Activated CD8-positive, alpha-beta T cell treated with anti-CD3 and anti-CD28 coated beads, Interleukin-2, amount 10 ng/mL, durations not matched to agents 7 days and 5 days (primary cell): ENCODE measurements around the gene PLEKHN1. TPM values are rescaled to one million over a fixed set of nuclear protein-coding genes. Genes with fewer than 3 reads are reported as not detected.
"Not testable (repeated sequence)": the region's sequence is repeated elsewhere in the genome, so short reads cannot be mapped to it uniquely, and the experiment has no call there.

Source experiments
- ATAC-seq: fragments of 150-1000 bp; cut with Tn5 transposase; one replicate; pipeline ENCODE4 v1.10.0; 2021; ENCODE audit warnings: moderate library complexity
- CTCF ChIA-PET: fragments of 350-600 bp; sonication (Branson Sonifier 250); formaldehyde crosslinking; loops from one replicate; lab custom pipeline; 2021; ENCODE audit warnings: antibody characterized with exemption; lab: Charles Lee
- POLR2A ChIA-PET: fragments of 350-600 bp; sonication (Branson Sonifier 250); formaldehyde crosslinking; loops from one replicate; lab custom pipeline; 2021; ENCODE audit warnings: antibody characterized with exemption; lab: Charles Lee
- DNase-seq: peaks from one replicate; pipeline ENCODE4 v3.0.0-alpha.2; 2020
- H3K27ac Mint-ChIP-seq: one replicate; pipeline ENCODE4 v1.8.0; 2021; ENCODE audit warnings: mild to moderate bottlenecking, mixed read lengths
- H3K27me3 Mint-ChIP-seq: one replicate; pipeline ENCODE4 v1.8.0; 2021; ENCODE audit warnings: low read depth, mixed read lengths
- H3K36me3 Mint-ChIP-seq: one replicate; pipeline ENCODE4 v1.8.0; 2021; ENCODE audit warnings: low read depth, mixed read lengths
- H3K4me1 Mint-ChIP-seq: one replicate; pipeline ENCODE4 v1.8.0; 2021; ENCODE audit warnings: low read depth, mixed read lengths
- H3K4me3 Mint-ChIP-seq: one replicate; pipeline ENCODE4 v1.8.0; 2021; ENCODE audit warnings: mild to moderate bottlenecking, mixed read lengths
- H3K9me3 Mint-ChIP-seq: one replicate; pipeline ENCODE4 v1.8.0; 2022; ENCODE audit warnings: mixed read lengths; ENCODE audit not compliant: insufficient read depth
- total RNA-seq, 2 experiments: library from RNA; stranded (reverse); gene quantifications; one replicate each; pipeline ENCODE4 v1.2.3, GENCODE V29; 2021

The PLEKHN1 gene
- total RNA-seq, 2 experiments from 2014 or later = 1.7 to 2.2 TPM

GRCh38 chr1:984476-984814 is 18.2 kb downstream of the PLEKHN1 start:
- DNase-seq (no peak), ATAC-seq (no peak)
- Mint-ChIP-seq H3K27ac (no peak overlapping the region), H3K4me3 (no peak overlapping the region), H3K27me3 (peaks cover 27% of the 10 kb centered on the region), H3K9me3 (no peaks in the 10 kb centered on the region), H3K36me3 (no peaks in the 10 kb centered on the region), H3K4me1 (no peaks in the 10 kb centered on the region)
- ChIA-PET POLR2A (no interaction called here), CTCF (interaction anchor here (0.5 to 4.1 kb wide), 20 partner anchors 9 to 266 kb away, joined by 3 to 37 read pairs (median 4); partner anchors contain the start of genes HES4, ISG15 and PLEKHN1)

- no peaks in the 10 kb centered on the region for H3K4me1 Mint-ChIP-seq
- ChIA-PET CTCF (interaction anchor here (0.9 to 4.1 kb wide), 13 partner anchors 9 to 131 kb away, joined by 3 to 37 read pairs (median 5); partner anchors contain the start of genes HES4, ISG15 and PLEKHN1), POLR2A (no interaction called here)
Observed at GRCh38 chr1:985126-985525, 18.8 kb downstream of the PLEKHN1 start.

DNA sequence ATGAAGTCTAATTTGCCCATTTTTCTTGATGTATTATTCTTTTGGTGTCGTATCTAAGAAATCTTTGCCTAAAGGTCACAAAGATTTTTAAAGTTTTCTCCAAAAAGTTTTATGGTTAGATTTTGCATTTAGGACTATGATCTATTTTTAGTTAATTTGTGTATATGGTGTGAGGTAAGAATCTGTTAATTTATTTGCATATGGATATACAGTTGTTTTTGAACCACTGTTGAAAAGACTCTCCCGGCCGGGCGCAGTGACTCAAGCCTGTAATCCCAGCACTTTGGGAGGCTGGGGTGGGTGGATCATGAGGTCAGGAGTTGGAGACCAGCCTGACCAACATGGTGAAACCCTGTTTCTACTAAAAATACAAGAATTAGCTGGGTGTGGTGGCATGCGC is 21.8 kb downstream of the PLEKHN1 start:
- H3K36me3 Mint-ChIP-seq, H3K4me3 Mint-ChIP-seq, H3K9me3 Mint-ChIP-seq, DNase-seq, ATAC-seq, H3K27ac Mint-ChIP-seq, POLR2A ChIA-PET: not testable (repeated sequence)
- Mint-ChIP-seq H3K4me1 (peaks cover 13% of the 10 kb centered on the region), H3K27me3 (peaks cover 40% of the 10 kb centered on the region)
- CTCF ChIA-PET = interaction anchor here (2.0 kb wide), 1 partner anchor 12 kb away, joined by 5 read pairs; no protein-coding TSS in a partner anchor

More at GRCh38 chr1:985126-985525, 18.8 kb downstream of the PLEKHN1 start:
- DNase-seq (no peak), ATAC-seq (no peak)
- Mint-ChIP-seq H3K27me3 (peaks cover 32% of the 10 kb centered on the region), H3K27ac (no peak overlapping the region), H3K36me3 (no peaks in the 10 kb centered on the region), H3K4me3 (no peak overlapping the region), H3K9me3 (no peaks in the 10 kb centered on the region)

DNA sequence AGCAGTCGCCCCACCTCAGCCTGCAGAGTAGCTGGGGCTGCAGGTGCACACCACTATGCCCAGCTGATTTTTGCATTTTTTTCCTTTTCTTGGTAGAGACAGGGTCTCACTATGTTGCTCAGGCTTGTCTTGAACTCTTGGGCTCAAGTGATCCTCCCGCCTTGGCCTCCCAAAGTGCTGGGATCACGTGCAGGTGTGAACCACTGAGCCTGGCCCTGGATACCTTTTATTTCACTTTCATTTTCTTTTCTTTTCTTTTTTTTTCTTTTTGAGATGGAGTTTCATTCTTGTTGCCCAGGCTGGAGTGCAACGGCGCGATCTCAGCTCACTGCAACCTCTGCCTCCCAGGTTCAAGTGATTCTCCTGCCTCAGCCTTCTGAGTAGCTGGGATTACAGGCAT is 25.0 kb downstream of the PLEKHN1 start:
- H3K36me3 Mint-ChIP-seq, DNase-seq, ATAC-seq, H3K9me3 Mint-ChIP-seq, H3K27ac Mint-ChIP-seq, POLR2A ChIA-PET, H3K4me3 Mint-ChIP-seq: not testable (repeated sequence)
- Mint-ChIP-seq H3K27me3 (peaks cover 46% of the 10 kb centered on the region), H3K4me1 (peaks cover 17% of the 10 kb centered on the region)
- CTCF ChIA-PET = interaction anchor here (1.0 to 4.7 kb wide), 4 partner anchors 7 to 72 kb away, joined by 3 to 37 read pairs (median 14); no protein-coding TSS in a partner anchor

- Mint-ChIP-seq H3K4me1 (peaks cover 17% of the 10 kb centered on the region), H3K36me3 (peaks cover 4% of the 10 kb centered on the region), H3K9me3 (peaks cover 8% of the 10 kb centered on the region), H3K27ac (no peak overlapping the region), H3K27me3 (peaks cover 42% of the 10 kb centered on the region), H3K4me3 (no peak overlapping the region)
- ChIA-PET CTCF (interaction anchor here (0.8 to 4.7 kb wide), 5 partner anchors 8 to 71 kb away, joined by 3 to 37 read pairs (median 11); no protein-coding TSS in a partner anchor), POLR2A (no interaction called here)
- no peak for DNase-seq
- no peak for ATAC-seq
Observed at GRCh38 chr1:991895-992294, 25.6 kb downstream of the PLEKHN1 start.

GRCh38 chr1:992362-992761 is 26.1 kb downstream of the PLEKHN1 start:
- Mint-ChIP-seq H3K9me3 (peaks cover 8% of the 10 kb centered on the region), H3K4me3 (no peak overlapping the region), H3K27ac (no peak overlapping the region), H3K36me3 (peaks cover 4% of the 10 kb centered on the region), H3K27me3 (peaks cover 46% of the 10 kb centered on the region), H3K4me1 (peaks cover 20% of the 10 kb centered on the region)
- DNase-seq (no peak), ATAC-seq (no peak)
- POLR2A ChIA-PET = no interaction called here
- CTCF ChIA-PET = interaction anchor here (0.8 to 4.7 kb wide), 5 partner anchors 8 to 71 kb away, joined by 3 to 37 read pairs (median 11); no protein-coding TSS in a partner anchor

GRCh38 chr1:993379-993995 is 27.2 kb downstream of the PLEKHN1 start:
- Mint-ChIP-seq H3K27ac (no peak overlapping the region), H3K27me3 (peaks cover 44% of the 10 kb centered on the region), H3K36me3 (peaks cover 4% of the 10 kb centered on the region), H3K9me3 (peaks cover 8% of the 10 kb centered on the region), H3K4me1 (peaks cover 22% of the 10 kb centered on the region), H3K4me3 (no peak overlapping the region)
- DNase-seq = no peak
- ATAC-seq = no peak
- POLR2A ChIA-PET = no interaction called here
- CTCF ChIA-PET = interaction anchor here (0.8 to 4.7 kb wide), 5 partner anchors 9 to 70 kb away, joined by 3 to 37 read pairs (median 11); partner anchors contain the start of gene ISG15

- H3K27ac Mint-ChIP-seq, DNase-seq, ATAC-seq, H3K4me3 Mint-ChIP-seq, H3K9me3 Mint-ChIP-seq, H3K36me3 Mint-ChIP-seq: not testable (repeated sequence)
- CTCF ChIA-PET = interaction anchor here (0.6 to 4.7 kb wide), 4 partner anchors 10 to 476 kb away, joined by 3 to 37 read pairs (median 4); partner anchors contain the start of gene ISG15
- POLR2A ChIA-PET = interaction anchor here (1.1 to 1.2 kb wide), 2 partner anchors 19 to 24 kb away, joined by 3 to 8 read pairs; partner anchors contain the start of gene ISG15
- Mint-ChIP-seq H3K27me3 (peaks cover 35% of the 10 kb centered on the region), H3K4me1 (peaks cover 24% of the 10 kb centered on the region)
Observed at GRCh38 chr1:994546-994945, 28.3 kb downstream of the PLEKHN1 start.

DNA sequence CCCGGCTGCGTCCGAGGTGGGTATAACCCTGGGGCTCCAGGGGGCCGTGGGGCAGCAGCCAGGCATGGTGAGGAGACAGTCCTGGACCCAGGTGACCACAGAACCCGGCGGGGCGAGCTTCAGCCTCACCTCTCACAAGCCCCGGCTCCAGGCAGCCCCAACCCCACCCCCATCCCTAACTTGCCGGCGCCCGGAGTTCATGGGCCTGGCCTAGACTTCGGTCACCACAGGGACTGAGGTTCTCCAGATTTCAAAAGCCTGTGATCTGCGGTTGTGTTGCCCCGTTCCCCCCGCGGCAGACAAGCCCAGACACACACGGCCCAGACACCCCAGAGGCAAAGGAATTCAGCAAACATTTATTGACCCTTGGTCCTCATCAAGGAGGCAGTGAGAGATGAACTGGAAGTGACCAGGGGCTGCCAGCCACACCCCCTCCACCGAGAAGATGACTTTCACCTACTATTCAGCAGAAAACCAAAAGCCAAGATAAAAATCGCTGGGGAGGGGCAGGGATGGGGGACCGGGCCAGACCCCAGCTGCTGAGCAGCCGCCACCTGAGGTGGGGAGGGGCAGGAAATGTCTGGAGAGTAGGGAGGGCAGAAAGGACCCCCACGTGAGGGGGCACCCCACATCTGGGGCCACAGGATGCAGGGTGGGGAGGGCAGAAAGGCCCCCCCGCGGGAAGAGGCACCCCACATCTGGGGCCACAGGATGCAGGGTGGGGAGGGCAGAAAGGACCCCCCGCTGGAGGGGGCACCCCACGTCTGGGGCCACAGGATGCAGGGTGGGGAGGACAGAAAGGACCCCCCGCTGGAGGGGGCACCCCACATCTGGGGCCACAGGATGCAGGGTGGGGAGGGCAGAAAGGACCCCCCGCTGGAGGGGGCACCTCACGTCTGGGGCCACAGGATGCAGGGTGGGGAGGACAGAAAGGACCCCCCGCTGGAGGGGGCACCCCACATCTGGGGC is 29.7 kb downstream of the PLEKHN1 start:
- ChIA-PET CTCF (interaction anchor here (4.7 kb wide), 1 partner anchor 12 kb away, joined by 37 read pairs; no protein-coding TSS in a partner anchor), POLR2A (interaction anchor here (1.0 to 1.2 kb wide), 3 partner anchors 17 to 23 kb away, joined by 3 to 8 read pairs (median 3); partner anchors contain the start of gene ISG15)
- Mint-ChIP-seq H3K36me3 (peaks cover 4% of the 10 kb centered on the region), H3K4me1 (peaks cover 29% of the 10 kb centered on the region), H3K4me3 (no peak overlapping the region), H3K27me3 (peaks cover 35% of the 10 kb centered on the region), H3K9me3 (peaks cover 8% of the 10 kb centered on the region), H3K27ac (peak overlapping the region; percentile 44)
- DNase-seq (no peak), ATAC-seq (no peak)

DNA sequence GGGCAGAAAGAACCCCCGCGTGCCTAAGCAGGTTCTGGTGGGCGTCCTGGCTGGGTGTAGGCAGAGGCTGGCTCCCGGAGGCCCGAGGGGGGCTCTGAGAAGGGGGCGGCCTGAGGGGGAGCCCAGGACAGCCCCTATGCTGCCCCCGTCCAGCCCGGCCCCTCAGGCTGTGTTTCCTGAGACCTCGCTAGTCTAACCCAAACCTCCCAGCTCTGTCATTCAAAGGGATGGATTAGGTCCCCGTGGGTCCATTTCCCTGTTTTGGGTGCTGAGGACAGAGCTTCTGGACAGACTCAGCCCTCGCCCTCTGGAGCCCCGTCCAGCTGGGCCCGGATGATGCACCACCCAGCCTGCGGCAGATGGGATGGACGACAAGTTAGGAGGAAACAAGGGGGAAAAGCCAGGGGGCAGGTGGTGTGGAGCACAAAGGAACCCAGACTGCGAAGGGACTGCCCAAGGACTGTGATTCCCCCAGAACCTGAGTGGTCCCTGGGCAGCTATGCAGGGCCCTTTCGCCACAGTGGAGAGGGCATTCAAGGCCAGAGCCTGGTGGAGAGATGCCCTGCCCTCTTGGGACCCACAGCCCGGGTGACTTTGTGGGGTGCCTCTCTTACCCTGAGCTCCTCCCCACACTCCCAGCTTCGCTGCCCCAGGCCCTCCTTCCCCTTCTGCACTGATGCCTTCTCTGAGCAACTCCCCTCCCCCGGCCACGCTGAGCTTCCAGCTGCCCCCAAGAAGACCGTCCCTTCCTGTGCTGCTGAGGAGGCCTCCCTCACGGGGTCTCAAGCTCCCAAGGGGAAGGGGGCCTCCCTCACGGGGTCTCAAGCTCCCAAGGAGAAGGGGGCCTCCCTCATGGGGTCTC is 30.8 kb downstream of the PLEKHN1 start:
- DNase-seq = no peak
- POLR2A ChIA-PET = interaction anchor here (1.0 kb wide), 1 partner anchor 16 kb away, joined by 3 read pairs; the partner anchor contains the start of gene ISG15
- no peak overlapping the region for H3K27ac Mint-ChIP-seq
- H3K4me3 Mint-ChIP-seq = no peak overlapping the region
- H3K4me1 Mint-ChIP-seq = peaks cover 20% of the 10 kb centered on the region
- peaks cover 35% of the 10 kb centered on the region for H3K27me3 Mint-ChIP-seq
- CTCF ChIA-PET = interaction anchor here (0.8 to 3.6 kb wide), 2 partner anchors 13 to 67 kb away, joined by 3 to 14 read pairs; no protein-coding TSS in a partner anchor
- H3K9me3 Mint-ChIP-seq = peaks cover 5% of the 10 kb centered on the region
- ATAC-seq = no peak
- peaks cover 4% of the 10 kb centered on the region for H3K36me3 Mint-ChIP-seq
